ENCODE measurements around the gene DACH1.
"Not testable (repeated sequence)": the region's sequence is repeated elsewhere in the genome, so short reads cannot be mapped to it uniquely, and the experiment has no call there.

The DACH1 gene

DNA sequence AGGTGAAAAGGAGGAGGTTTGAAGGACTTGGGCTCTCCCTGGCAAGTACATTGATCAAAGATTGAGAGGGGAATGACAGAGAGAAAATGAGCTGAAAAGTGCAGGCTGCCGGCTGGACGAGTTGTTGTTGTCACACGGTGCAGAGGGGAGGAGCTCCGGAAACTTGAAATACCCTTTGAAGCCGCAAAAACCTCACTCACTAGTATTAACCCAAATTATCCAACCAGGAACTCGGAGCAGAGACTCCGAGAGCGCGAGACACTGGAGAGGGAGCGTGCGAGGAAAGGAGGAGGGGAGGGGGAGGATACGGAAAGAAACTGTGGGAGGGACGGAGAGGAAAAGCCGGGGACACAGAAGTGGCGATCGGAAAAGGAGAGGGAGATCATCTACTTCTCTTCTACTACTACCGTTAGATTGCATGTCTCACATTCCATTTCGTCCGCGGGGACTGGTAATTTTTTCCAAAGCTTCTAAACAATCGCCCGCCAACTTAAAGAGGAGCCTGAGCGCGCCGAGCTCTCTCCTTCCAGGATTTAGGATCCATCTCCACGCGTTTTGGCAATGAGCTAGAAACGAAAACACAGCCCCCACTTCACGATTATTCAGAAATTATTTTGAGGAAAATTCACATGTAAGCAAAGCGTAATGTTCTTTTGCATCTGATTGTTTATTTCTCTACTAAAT lies at the start of gene DACH1:
DACH1 (minus strand) TSS at position 74 of the 684 bp plus-strand sequence.
- DNase-seq (ENCODE audit: low read depth in 2 of 2), result no peak

DNA sequence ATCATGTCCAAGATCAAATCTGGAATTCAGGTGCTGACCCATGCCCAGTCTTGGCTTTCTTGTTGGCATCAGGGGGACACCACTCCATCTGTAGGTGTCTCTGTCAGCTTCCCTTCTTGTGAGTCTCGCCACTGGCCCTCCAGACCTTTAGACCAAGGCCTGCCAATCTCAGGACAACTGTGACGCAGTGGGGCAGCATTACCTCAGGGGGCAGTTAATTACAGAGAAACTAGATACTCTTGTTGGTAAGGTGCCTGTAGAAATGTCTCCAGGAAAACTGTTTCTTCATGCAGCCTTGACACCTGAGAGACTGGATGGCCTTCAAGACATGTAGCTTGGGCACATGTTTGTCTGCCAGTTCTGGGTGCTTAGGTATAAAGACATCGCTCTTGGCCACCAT lies 46.7 kb upstream of the DACH1 start:
- DNase-seq (ENCODE audit: low read depth in 2 of 2), result no peak

DNA sequence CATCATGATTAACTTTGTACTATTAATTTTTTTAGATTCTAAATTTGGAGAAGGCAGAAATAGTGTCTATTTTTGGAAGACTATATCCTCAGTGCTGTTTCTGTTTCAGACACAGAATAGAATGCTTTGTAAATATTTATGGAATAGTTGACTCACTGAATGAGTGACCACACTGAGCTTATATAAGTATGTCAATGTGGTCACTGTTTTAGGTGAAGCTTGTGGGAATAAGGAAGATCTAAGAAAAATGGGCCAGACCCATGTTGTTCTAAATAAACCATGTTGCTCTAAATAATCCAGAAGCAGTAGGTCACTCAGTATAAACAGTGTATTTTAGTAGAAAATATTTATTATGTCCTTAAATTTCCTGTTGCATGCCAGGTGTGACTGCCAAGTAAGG lies 45.5 kb upstream of the DACH1 start:
- DNase-seq (ENCODE audit: low read depth in 2 of 2), result no peak

DNA sequence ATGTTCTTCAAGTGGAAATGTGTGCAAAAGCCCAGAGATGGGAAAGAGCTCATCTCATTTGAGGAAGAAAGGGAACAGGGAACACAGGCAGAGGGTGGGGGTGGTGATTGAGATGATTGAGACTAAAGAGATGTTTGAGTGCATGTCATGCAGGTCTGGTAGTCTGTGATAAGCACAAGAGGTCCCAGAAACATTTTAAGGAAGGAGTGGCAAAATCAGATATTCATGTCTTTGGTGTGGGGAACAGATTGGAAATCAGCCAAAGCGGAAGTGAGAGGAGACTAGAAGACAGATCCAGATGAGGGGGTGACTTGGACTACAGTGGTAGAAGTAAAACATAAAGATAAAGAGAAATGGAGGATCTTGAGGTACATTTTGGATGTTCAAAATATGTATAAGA lies 39.4 kb upstream of the DACH1 start:
- no peak for DNase-seq (ENCODE audit: low read depth in 2 of 2)

DNA sequence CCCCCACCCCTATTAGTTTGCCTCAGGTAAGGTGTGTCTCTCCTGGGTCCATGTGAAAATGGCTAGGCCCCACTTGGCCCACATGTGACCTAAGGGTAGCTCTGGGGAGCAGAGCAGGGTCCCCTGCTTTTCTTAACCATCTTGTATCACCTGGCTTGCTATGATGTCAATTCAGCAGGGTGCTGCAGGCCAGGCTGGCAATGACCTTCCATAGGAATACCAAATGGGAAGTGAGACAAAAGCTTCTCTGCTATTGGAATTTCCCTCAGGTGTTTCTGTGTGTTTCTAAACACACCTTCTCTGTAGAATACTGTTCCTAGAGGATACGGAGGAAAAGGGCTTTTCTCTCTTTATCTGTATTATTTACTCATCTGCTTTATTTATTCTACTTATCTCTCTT lies 35.7 kb upstream of the DACH1 start:
- no peak for DNase-seq (ENCODE audit: low read depth in 2 of 2)

DNA sequence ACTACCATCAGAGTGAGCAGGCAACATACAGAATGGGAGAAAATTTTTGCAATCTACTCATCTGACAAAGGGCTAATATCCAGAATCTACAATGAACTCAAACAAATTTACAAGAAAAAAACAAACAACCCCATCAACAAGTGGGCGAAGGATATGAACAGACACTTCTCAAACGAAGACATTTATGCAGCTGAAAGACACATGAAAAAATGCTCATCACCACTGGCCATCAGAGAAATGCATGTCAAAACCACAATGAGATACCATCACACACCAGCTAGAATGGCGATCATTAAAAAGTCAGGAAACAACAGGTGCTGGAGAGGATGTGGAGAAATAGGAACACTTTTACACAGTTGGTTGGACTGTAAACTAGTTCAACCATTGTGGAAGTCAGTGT lies 26.5 kb upstream of the DACH1 start:
- not testable (repeated sequence) for DNase-seq (ENCODE audit: low read depth in 2 of 2)

DNA sequence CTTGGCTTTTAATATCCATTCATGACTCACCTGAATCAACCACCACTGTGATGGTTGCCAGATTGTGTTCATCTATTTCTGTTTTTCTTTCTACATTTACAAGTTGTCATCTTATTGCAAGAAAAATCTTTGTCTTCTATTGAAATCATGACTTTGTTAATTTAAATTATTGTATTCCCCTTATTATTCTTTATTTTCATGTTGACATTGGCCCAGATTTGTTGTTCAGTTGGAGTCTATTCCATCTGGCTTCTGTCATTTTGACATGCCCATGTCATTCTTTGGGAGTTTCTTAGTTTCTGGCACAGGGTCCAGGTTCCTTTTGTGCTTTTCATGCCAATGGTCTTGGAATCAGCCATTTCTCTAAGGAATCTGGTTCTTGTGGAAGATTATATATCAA lies 19.9 kb upstream of the DACH1 start:
- DNase-seq (ENCODE audit: low read depth in 2 of 2), result no peak

DNA sequence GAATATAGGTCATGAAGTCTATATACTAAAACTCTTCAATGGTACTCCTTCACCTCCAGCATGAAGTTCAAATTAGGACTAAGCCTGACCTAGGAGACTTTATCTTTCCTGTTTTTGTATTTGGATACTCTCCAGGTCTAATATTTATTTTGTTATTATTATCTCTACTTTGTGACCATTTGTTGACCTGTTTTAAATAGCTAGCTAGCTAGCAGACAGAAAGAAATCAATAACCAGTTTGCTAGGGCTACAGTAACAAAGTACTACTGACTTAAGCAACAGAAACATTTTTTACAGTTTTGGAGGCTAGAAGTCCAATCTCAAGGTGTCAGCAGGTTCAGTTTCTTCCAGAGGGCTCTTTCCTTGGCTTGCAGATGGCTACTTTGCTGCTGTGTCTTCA lies 15.1 kb upstream of the DACH1 start:
- no peak for DNase-seq (ENCODE audit: low read depth in 2 of 2)

DNA sequence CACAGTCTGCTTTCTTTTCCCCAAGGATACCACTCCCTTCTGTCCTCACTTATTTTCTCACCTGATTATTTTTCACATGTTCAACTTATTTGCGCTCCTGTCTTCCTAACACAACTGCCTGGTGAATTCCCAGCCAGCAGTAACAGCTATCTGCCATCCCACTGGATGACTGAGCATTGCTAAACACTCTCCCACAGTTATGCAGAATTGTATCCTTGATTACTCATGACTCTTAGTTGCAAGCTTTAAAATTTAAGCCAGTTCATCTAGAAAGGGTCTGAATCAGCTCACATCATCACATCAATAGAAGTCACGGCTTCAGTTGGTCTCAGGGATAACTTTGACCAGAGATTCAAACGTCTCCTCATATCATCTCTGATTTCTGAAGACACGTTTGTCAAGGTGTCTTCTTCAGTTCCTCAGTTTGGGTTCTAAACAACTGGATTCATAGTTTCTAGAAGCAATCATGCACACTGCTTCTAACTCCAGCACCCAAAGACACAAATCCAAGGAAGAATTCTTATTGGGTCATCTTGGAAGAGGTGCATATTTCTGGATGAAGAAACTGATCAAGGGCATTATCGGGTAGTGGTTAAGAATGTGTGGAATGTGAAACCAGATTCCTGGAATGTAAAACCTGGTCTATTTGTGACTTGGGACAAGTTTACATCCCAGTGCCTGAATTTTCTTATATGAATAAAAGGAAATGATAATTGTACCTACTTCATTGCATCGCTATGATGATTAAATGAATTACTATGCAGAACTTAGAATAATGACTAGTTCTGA lies 13.9 kb upstream of the DACH1 start:
- DNase-seq (ENCODE audit: low read depth in 2 of 2), result no peak

DNA sequence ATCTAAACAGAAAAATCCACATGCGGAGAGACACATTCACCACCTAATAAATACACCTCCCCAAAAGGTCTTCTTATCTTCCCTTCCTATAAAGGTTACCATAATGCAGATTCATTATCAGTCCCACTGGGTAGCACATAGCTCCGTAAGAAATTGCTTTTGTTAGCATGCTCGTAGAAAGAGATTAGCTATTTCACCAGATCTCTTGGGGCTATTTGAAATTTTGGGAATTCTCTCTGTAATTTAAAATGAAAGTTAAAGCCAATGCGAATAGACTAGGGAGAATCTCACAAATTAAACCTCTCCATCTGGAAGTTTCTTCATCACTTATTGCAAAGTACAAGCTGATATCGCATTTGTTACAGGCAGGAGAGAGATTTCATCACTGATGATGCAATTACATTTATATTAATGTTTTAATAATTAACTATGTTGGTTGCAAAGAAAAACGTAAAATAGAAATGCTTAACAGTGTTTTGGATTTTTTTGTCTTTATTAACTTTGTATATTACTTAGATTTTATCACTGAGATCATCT lies 12.9 kb upstream of the DACH1 start:
- DNase-seq (ENCODE audit: low read depth in 2 of 2), result no peak

DNA sequence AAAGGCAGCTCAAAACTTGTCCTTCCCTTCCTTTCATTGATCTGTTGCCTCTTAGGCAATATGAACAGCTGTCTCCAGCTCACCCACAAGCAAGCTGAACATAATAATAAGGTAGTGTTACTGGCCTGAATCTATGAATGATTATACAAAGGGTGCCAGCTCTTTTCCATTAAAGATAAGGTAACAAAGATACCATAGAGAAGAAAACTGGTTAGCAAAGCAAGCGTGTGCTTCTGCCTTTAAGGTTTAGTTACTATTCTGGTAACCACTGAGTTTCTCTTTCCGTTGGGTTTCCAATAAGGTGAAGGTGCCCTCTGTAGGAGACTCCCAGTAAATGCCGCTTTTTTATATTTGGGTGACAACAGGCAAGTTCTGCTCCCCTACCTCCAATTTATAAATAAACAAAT lies 12.1 kb upstream of the DACH1 start:
- no peak for DNase-seq (ENCODE audit: low read depth in 2 of 2)

DNA sequence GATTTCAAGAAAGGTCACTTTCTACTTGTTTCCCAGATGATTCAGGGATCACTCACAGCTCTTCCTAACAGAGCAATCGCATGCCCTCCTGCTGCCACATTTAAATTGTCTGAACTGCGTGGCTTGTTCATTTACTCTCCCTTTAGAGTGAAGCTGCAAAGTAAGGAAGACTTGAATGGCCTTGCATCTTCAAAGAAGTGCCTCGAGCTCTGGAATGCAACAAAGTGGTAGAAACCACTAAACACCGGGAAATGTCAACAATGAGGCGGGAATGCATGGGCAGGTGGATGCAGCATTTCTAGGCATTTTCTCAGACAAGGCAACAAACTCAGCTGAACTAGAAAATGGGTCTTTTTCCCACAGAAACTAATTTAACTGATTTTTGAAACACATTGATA lies 10.3 kb upstream of the DACH1 start:
- DNase-seq (ENCODE audit: low read depth in 2 of 2), result no peak

DNA sequence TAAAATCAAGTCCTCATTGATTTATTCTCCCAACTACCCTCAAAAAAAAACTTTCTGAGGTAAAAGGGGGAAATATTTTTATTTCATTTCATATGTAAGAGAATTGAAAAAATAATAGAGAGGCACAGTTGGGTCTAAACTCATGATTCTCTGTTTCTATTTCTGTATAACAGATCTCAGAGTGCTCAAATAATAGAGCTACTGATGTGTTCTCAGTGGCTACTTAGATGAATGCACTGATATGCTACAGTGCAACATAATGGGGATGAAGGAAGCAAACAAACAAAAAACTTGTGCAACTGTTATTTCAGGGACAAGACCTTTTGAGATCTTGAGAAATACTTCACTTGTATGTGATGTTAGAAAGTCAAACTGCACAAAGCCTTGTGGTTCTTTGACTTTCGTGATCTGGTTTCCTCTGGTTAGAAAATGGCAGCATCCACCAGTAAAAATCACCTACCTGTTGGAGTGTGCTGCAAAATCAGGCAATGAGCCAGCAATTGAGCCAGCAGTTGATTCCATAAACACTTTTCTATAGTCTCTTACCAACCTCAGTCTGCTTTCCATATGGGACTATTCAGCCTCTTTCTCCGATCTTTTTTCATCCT lies 9.7 kb upstream of the DACH1 start:
- no peak for DNase-seq (ENCODE audit: low read depth in 2 of 2)

DNA sequence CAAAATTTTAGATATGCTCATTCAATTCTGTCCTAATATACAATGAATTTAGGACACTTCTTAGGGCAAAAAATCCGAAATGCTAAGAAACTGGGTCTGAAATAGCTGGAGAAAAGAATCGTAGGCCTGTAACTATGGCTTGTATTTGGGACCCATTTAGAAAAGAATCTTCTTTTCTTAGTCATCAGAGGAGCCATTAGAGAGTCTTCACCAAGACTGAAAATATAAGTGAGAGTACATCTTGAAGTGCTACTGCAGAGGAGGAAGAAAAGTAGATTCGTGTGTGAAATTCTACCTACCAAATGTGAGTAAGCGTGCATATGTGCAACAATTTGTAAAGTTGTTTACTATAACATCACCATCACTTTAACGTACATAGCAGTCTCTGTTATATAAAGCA lies 8.8 kb upstream of the DACH1 start:
- DNase-seq (ENCODE audit: low read depth in 2 of 2), result no peak

DNA sequence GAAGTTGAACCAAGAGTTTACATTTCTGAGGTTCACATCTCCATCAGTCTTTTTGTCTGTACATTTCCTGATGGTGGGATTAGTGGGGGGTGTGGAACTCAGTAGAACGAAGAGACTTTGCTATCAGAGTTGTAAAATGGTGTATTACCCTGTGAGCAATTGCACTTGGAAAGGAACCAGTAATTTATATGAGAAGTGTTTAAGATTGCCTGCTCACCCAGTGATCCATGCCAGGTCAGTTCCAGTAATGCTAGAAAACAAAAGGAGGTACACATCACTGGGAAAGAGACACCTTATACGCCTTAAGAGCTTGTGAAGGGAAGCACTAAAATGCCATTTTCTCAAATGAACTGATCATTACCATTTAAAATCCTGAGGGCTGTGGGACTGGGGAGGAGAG lies 7.5 kb upstream of the DACH1 start:
- no peak for DNase-seq (ENCODE audit: low read depth in 2 of 2)

DNA sequence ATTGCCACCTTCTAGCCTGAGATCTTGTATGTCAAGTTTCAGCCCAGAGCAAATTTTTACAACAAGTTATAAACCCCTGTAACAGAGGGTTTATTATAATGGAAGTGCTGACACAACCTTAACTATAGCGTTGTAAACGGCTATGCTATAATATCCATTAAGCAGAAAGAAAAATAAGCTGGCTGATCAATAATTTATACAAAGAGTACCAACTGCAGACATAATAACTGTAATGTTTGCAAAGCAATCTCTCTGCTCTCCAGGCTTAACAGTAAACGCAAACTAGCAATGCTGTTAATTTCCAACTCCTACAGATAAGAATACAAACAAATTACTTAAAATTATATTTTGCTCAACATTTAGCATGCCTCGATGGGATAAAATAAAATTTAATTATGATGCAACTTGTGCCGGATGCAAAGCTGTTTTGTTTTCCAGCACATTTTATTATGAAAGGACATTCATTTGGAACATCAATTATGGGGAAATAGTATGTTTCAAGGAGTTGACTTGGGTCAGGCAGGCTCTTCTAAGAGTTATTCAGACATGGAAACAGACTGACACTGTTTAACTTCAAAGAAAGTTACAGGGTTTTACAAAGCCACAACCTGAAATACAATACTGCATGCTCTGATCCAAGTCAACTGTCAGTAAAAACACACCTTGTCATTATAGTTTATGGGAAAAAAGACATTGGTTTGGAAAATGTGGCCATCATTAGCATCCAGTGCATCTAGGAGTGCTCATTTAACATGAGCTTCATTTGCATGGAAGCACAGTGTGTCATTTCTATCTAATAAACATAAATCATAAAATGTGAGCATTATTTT lies 6.6 kb upstream of the DACH1 start:
- DNase-seq (ENCODE audit: low read depth in 2 of 2), result no peak

DNA sequence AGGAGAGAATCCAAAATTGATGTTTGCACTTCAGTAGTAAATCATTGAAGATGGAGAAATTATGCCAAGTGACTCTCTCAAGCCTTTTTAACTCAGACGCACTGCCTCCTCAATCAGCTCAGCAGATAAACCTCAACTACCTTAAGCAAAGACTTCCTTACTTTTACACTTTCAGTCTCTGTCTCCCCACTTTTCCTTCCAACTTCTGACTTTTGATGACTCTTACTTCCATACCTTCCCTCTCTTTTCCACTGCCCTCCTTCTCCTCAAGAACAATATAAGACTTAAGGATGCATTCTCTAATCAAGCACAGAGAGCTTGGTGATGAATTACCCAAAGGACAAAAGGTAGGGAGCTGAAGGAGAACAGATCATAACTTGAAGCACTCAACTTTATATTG lies 4.8 kb upstream of the DACH1 start:
- no peak for DNase-seq (ENCODE audit: low read depth in 2 of 2)

DNA sequence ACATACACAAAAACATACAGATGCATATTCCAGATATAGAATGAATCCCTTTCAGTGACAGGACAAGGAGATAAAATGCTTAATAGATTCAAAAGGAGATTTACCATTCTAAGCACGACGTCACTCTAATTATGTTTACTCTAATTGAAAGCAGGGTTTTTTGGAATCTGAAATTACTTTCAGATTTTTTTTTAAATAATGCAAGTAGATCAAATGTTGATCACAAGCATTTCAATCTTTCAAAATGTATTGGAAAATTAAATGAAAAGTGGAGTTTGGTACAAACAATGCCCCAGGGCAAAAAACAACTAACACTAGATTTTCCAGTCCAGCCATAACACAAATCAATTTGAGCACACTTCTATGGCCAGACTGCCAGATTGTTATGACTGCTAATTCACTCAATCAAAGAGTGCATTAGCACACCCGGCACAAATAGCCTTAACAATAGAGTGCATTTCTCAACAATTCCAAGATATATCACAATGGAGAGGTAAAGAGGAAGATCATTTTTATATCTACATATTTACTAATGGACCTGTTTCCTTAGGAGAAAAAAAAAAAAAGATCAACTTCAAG lies 4.3 kb upstream of the DACH1 start:
- no peak for DNase-seq (ENCODE audit: low read depth in 2 of 2)

DNA sequence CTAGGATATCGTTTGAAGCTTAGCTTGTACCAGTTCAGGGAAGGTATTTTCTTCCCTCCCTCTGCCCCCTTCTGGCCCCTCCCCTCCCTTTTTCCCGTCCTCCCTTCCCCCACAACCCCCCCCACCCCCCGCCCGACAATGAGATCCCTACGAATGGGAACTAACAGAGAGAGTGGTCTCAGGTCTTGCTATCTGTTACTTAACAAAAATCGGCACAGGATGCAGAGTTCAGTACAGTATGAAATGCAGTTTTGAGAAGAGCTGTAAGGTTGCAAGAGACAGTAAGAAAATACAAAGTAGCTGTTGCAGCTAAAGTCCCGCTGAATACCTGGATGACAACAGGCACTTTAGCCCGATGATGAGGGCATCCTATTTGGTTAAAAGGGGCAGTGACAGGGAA lies 3.1 kb upstream of the DACH1 start:
- no peak for DNase-seq (ENCODE audit: low read depth in 2 of 2)

DNA sequence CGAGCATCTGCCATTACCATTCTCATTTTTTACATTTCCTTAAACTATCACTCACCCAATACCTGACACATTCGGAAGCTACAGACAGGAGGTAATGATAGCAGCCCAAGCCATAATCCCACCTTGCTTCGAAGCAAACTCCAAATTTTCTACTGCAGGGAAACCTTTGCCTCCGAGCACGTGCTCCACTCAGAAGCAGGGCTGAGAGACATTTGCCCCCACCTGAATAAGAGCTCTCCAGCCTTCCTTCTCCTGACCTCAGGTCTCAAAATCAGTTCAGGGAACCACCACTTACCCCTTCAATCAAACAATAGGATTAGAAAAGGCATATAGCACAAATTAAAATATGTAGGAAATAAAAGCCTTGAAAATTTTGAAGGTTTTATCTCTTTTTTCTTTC lies 2.3 kb upstream of the DACH1 start:
- no peak for DNase-seq (ENCODE audit: low read depth in 2 of 2)

DNA sequence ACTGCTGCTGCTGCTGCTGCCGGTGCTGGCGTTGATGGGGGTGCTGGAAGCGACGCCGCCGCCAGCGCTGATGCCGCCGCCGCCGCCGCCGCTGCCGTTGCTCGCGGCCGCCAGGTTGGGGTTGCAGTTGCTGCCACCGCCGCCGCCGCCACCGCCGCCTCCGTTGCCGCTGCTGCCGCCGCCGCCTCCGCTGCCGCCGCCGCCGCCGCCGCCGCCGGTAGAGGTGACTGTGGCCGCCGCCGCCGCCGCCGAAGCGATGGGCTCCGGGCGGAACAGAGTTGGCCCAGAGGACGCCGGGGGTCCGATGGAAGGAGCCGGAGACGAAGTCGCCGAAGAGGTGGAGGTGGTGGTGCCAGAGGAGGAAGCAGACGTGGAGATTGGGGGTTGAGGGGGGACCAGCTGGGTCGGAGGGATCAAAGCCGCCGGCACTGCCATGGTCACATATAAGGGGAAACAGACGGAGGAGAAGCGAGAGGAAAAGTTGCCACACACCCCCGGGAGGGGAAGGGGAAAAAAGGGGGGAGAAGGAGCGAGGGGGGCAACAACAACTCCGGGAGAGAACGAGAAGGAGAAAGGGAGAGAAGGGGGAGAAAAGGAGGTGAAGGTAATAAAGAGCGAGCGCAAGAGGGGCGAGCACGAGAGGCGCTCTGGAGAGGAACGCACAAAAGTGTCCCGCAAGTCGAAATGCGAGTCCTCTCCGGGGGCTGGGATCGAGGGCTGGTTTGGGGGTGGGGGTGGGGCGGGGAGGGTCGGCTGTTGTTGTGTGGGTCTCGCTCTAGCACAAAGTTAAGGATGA lies 471 bp downstream of the DACH1 start:
- no peak for DNase-seq (ENCODE audit: low read depth in 2 of 2)
